ENCODE measurements around the gene PPM1A.

PPM1A gene

GRCh38 chr14:60227291-60227690 is 21.7 kb upstream of the PPM1A start:
- DNase-seq = no peak

GRCh38 chr14:60229614-60230013 is 19.4 kb upstream of the PPM1A start:
- no peak for DNase-seq

GRCh38 chr14:60232185-60232584 is 16.8 kb upstream of the PPM1A start:
- no peak for DNase-seq

GRCh38 chr14:60233251-60233650 is 15.8 kb upstream of the PPM1A start:
- DNase-seq = no peak

GRCh38 chr14:60233891-60234290 is 15.1 kb upstream of the PPM1A start:
- DNase-seq = no peak

GRCh38 chr14:60235440-60235839 is 13.6 kb upstream of the PPM1A start:
- no peak for DNase-seq

DNA sequence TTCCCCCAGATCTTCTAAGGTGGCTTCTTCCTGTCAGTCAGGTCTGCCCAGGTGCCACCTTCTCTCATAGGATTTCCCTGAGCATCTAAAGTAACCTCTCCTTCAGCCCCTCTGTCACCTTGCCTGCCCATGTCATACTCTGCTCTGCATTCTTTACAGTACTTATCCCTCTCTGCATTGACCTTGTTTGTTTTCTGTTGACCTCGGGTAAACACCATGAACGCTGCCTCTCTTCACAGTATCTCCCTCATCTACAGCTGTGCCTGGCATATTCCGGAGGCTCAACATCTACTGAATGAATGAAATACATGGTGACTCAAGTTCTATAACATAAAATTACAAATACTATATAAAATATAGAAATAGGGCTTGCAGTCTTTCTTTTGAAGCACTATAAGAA is 10.1 kb upstream of the PPM1A start:
- no peak for DNase-seq

DNA sequence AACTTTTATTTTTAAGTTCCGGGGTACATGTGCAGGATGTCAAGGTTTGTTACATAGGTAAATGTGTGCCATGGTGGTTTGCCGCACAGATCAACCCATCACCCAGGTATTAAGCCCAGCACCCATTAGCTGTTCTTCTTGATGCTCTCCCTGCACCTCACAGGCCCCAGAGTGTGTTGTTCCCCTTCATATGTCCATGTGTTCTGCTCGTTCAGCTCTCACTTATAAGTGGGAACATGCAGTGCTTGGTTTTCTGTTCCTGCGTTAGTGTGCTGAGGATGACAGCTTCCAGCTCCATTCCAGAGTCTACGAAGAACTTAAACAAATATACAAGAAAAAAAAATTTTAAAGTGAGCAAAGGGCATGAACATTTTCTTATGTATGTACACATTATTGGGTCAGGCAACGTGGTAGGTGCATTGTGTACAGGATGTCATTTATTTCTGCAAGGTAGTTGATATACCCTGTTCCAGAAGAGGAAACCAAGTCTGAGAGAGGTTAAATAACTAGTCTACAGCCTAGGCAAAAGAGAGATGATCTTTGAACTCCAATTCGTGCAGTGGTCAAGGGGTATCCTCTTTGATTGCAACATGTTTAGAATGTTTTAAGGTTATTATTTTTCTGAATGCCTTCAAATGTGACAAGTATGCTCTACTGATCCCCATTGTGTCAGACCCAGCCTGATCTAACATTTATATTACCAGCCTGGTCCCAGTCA is 8.7 kb upstream of the PPM1A start:
- DNase-seq = no peak

DNA sequence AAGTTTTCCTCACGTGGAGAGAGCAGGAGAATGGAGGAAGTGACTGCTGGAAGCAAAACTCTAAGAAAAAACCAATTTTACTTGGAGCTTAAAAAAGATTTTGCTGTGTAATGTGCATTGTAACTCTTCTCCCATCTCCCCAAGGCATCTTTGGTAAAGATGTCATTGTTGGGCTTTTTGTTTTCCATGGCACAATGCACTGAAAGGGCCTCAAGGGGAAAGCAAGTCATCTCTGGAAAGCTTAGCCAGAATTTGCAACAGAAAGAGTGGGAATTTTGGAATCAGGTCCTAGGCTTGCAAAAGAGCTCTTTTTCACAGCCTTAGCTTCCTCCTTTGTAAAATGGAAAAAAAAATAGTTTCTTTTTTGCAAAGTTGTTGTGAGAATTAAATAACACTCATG is 7.9 kb upstream of the PPM1A start:
- DNase-seq = no peak

GRCh38 chr14:60242429-60242828 is 6.6 kb upstream of the PPM1A start:
- peak; percentile 95 to 96 for DNase-seq

DNA sequence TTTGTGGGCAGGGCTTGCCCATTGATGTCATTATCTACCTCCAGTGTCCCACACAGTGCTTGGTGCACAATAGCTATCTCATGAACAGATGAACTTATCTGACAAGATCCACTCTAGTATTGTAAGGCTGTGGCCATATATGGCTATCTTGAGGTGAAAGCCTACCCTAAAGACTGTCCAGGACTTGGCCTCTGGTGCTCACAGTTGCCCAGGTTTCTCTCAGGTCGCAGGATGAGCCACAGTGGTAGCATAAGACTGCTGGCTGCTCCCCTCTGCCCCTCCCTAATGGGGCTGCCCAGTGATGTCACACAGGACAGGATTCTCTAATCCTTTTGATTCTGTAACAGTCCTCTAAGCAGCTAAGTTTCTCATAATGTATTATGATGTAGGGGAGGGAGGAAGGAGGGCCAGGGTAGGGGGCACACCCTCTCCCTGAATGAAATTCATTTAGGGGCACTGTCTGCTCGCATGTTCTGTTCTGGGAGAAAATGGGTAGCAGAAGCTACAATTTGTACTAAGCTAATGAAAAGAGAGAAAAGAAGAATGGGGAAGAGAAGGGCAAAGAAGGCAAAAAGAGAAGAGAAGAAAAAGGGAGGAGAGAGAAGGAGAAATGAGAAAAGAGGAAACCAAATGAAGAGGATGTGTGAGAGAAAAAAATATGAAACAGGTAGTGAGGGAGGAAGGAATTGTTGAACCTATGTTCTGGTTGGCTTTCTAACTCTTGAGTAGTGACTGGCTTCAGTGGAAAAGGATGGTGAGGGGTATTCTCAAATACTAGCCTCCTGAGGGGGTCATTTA is 3.4 kb upstream of the PPM1A start:
- no peak for DNase-seq

DNA sequence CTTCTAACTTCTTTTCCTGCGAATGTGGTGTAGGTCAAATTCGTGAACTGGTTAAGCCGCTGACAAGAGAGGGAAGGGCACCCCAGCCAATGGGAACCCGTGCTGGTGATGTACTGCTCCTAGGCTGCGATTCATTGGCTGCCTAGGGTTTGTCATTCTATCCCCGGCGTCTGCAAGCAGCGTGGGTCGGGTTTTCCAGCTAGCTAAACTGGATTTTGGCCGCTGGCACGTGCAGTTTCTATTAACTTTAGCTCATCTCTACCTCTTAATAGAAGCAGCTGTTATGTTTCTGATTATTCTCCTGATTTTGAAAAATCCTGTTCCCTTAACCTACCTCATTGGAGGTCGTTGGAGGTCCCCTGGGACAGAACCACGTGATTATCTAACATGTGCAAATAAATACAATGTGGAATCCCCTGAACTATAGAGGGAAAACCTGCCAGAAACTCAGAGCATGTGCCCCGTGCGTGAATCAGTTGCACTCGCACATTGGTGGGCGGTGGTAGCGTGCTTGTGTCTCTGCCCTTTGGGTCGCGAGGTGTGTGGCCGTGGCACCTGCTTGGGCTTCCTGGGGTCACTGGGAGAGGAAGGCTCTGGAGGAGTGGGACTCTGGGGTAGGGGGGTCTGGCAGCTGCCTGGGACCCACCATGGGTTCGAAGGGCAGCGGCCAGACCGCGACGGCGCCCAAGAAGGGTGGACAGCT is 876 bp upstream of the PPM1A start:
- peak; percentile 89 for DNase-seq

- peak; percentile 50 to 57 for DNase-seq
Measured at GRCh38 chr14:60249321-60250256, 568 bp downstream of the PPM1A start.

- no peak for DNase-seq
Measured at GRCh38 chr14:60250257-60251035, 1.4 kb downstream of the PPM1A start.

- no peak for DNase-seq
Measured at GRCh38 chr14:60251877-60252276, 2.9 kb downstream of the PPM1A start.

DNA sequence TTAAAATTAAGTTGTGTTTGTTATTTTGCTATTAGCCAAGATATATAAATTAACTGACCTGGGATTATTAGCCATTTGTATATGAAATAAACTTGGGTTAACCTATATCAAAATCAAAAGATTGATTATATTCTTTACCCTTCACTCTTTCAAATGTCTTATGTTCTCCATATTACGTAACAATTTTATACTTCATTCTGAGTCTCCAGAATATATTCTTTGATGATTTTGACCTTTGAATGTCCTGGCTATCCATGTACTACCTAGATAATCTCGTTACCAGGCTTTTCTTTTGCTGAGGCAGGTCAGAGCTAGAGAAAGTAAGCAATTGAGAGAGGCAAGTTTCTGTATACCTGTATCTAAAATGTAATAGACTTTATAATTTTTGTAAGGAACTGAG is 3.6 kb downstream of the PPM1A start:
- DNase-seq = no peak

DNA sequence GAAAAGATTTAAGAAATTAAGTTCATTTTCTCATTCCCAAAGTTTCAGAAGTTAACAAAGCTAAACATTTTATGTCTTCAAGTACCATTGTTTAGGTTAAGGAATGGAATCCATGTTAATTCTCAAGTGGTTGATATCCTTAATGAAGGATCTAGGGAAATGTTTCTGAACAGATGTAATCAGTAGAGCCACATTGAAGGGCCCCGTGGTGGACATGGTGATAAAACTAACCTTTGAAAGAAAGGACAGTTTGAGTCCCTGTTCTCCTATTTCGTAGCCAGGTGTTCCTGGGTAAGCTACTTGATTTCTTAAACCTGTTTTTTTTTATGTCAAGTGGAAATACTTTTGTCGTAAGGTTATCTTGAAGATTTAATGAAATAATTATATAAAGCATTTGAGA is 4.6 kb downstream of the PPM1A start:
- no peak for DNase-seq

GRCh38 chr14:60254176-60254575 is 5.2 kb downstream of the PPM1A start:
- DNase-seq = no peak

DNA sequence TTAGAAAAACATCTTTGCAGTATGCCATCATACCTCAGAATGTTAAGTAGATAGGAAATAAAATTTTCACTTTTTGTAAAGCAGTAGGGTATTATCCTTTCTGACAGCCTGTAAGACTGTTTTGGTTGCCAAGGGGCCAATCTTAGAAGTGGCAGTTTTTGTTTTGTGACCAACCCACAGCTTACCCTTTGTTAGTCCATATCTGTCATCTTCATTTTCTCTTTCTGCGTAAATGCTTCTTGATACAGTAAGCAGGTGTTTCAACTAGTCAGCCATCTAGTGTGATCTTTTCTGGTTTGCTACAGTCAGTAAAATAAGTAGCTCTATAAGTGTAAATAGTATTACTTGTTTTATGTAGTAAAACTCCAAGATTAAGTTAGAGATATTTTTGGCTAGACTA is 8.8 kb downstream of the PPM1A start:
- no peak for DNase-seq

DNA sequence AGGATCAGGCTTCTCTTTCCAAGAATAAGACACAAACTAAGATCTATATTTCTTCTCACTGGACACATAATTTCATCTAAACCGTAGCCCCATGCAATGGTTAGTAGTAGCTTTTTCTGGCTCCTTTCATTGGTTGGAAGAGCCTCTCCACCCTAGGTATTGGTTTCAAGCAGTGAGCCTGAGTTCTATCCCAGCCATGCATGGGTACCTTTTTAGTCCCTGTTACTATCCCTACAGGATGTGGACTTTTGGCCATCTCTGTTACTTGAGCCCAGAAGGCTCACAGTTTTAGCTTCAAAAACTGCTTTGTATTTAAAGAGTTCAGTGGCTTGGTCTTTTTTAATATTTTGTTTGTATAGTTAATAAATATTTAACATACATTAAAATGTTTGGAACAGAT is 16.1 kb downstream of the PPM1A start:
- DNase-seq = no peak

GRCh38 chr14:60266021-60266937 is 17.3 kb downstream of the PPM1A start:
- DNase-seq = peak; percentile 27 to 43

All from AML-193 (cell line).